Peyer's patch (tissue), 4 donors: ENCODE data around the gene B4GALT3.

Experiments used
- POLR2A ChIP-seq, 2 donors: fragments of 450-650 bp; IDR thresholded peaks; one replicate each; pipeline ENCODE4 v1.5.1; 2017; ENCODE audit warnings: antibody characterized with exemption in 2 of 2, mild to moderate bottlenecking in 2 of 2, moderate library complexity in 2 of 2
- TF ChIP-seq, protein P1 (sequence below), 6 experiments: fragments of 450-650 bp in 4 of 6; fragments of 200-600 bp in 2 of 6; sonication (generic) in 1 of 6; IDR thresholded peaks; one replicate each; pipeline ENCODE4 v1.5.1; 2017 to 2019; ENCODE audit warnings: antibody characterized with exemption in 6 of 6, mild to moderate bottlenecking in 3 of 6, moderate library complexity in 1 of 6

DNA sequence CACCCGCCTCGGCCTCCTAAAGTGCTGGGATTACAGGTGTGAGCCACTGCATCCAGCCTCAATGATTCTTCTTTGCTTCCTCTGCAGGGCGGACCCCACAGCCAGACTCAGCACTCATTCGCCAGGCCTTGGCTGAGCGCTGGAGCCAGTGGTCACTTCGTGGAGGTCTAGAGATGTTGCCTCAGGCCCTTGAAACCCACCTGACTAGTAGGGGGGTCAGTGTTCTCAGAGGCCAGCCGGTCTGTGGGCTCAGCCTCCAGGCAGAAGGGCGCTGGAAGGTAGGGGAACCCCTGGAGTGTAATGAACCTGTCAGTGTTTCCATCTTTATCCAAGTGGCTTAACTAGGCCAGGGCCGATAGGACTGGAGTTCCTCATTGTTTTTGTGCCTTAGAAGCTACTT lies 8.4 kb downstream of the B4GALT3 start:
- TF ChIP-seq, protein P1, sequence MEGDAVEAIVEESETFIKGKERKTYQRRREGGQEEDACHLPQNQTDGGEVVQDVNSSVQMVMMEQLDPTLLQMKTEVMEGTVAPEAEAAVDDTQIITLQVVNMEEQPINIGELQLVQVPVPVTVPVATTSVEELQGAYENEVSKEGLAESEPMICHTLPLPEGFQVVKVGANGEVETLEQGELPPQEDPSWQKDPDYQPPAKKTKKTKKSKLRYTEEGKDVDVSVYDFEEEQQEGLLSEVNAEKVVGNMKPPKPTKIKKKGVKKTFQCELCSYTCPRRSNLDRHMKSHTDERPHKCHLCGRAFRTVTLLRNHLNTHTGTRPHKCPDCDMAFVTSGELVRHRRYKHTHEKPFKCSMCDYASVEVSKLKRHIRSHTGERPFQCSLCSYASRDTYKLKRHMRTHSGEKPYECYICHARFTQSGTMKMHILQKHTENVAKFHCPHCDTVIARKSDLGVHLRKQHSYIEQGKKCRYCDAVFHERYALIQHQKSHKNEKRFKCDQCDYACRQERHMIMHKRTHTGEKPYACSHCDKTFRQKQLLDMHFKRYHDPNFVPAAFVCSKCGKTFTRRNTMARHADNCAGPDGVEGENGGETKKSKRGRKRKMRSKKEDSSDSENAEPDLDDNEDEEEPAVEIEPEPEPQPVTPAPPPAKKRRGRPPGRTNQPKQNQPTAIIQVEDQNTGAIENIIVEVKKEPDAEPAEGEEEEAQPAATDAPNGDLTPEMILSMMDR (IDR thresholded peaks at IDR 0.05), result no peak
- no peak for TF ChIP-seq POLR2A (IDR thresholded peaks at IDR 0.05)
